ENCODE results near the gene MDC1.
"Not testable (repeated sequence)": the region's sequence is repeated elsewhere in the genome, so short reads cannot be mapped to it uniquely, and the experiment has no call there.

The MDC1 gene

DNA sequence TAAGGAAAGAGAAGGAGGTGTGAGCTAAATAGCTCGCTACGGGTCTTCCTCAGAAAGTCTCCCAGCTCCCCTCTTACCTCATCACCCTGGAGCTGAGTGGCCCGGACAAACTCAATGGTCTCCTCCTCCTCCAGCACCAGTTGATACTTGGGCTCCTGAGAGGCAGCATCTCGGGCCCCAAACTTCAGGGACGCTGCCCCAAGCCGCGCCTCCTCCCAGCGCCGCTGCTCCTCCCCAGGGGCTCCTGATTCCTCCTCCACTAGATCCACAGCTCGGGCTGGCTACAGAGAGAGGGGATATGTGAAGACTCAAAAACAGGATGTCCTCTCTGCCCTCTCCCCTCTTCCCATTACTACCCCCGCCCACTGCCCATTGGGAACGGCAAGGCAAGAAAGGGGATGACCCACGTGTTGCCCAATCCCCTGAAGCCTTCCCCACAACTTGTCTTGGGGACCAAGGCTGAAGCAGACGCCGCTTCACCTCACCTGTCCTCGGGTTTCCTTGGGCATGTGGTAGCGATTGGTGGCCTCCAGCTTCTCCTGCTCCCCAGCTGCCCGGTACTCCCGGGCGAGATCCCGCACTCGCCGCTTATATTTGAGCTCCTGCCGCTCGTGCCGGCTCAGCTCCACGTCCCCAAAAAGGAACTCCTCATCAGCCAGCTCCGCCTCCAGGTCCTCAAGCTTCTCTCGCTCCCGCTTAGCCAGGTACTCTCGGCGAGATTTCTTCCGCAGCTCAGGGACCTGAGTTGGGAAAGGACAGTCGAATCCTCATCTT lies 51.9 kb downstream of the MDC1 start:
- DNase-seq (ENCODE audit: low read depth) = no peak
- TF ChIP-seq, protein P1, sequence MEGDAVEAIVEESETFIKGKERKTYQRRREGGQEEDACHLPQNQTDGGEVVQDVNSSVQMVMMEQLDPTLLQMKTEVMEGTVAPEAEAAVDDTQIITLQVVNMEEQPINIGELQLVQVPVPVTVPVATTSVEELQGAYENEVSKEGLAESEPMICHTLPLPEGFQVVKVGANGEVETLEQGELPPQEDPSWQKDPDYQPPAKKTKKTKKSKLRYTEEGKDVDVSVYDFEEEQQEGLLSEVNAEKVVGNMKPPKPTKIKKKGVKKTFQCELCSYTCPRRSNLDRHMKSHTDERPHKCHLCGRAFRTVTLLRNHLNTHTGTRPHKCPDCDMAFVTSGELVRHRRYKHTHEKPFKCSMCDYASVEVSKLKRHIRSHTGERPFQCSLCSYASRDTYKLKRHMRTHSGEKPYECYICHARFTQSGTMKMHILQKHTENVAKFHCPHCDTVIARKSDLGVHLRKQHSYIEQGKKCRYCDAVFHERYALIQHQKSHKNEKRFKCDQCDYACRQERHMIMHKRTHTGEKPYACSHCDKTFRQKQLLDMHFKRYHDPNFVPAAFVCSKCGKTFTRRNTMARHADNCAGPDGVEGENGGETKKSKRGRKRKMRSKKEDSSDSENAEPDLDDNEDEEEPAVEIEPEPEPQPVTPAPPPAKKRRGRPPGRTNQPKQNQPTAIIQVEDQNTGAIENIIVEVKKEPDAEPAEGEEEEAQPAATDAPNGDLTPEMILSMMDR (IDR thresholded peaks at IDR 0.05; ENCODE audit: insufficient read depth, low read depth, low read length, missing control alignments) = no peak
- H3K4me3 ChIP-seq (ENCODE audit: low read depth, low read length) = no peak overlapping the region

DNA sequence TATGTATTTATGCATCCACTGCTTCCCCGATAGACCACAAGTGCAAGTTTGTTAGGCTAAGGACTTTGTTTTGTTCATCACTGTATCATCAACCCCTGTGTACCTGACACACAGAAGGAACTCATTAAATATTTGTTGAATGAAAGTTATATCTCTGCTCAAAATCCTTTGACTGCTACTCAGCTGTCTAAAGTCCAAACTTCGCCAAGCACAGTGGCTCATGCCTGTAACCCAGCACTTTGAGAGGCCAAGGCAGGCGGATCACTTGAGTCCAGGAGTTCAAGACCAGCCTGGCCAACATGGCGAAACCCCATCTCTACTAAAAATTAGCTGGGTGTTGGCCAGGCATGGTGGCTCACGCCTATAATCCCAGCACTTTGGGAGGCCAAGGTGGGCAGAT lies 59.2 kb downstream of the MDC1 start:
- not testable (repeated sequence) for H3K4me3 ChIP-seq (ENCODE audit: low read depth, low read length); DNase-seq (ENCODE audit: low read depth)

GRCh38 chr6:30657454-30657853 lies 59.6 kb downstream of the MDC1 start:
- DNase-seq (ENCODE audit: low read depth) = no peak
- TF ChIP-seq, protein P1 (IDR thresholded peaks at IDR 0.05; ENCODE audit: insufficient read depth, low read depth, low read length, missing control alignments) = no peak
- H3K4me3 ChIP-seq (ENCODE audit: low read depth, low read length) = no peak overlapping the region

DNA sequence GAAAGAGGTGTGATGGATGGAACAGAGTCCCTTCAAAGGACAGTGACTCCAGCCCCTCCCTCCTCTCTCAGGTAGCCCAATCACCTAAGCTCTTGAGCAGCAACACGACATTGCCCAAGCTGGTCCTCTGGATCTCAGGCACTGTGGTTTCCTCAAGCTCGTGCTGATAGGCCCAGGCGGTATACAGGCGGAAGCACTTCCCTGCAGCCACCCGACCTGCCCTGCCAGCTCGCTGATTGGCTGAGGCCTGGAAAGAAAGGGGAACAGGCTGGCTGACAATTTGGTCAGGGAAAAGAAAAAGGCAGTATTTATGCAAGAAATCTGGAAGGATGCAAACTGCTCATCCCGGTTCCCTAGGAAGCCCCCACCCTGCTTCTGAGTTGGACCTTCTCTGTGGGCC lies 60.6 kb downstream of the MDC1 start:
- no peak for DNase-seq (ENCODE audit: low read depth)
- no peak overlapping the region for H3K4me3 ChIP-seq (ENCODE audit: low read depth, low read length)
- TF ChIP-seq, protein P1 (IDR thresholded peaks at IDR 0.05; ENCODE audit: insufficient read depth, low read depth, low read length, missing control alignments) = no peak

- TF ChIP-seq, protein P1 (IDR thresholded peaks at IDR 0.05; ENCODE audit: insufficient read depth, low read depth, low read length, missing control alignments) = no peak
- DNase-seq (ENCODE audit: low read depth) = no peak
- H3K4me3 ChIP-seq (ENCODE audit: low read depth, low read length) = no peak overlapping the region
Observed at GRCh38 chr6:30655743-30656094, 61.4 kb downstream of the MDC1 start.

DNA sequence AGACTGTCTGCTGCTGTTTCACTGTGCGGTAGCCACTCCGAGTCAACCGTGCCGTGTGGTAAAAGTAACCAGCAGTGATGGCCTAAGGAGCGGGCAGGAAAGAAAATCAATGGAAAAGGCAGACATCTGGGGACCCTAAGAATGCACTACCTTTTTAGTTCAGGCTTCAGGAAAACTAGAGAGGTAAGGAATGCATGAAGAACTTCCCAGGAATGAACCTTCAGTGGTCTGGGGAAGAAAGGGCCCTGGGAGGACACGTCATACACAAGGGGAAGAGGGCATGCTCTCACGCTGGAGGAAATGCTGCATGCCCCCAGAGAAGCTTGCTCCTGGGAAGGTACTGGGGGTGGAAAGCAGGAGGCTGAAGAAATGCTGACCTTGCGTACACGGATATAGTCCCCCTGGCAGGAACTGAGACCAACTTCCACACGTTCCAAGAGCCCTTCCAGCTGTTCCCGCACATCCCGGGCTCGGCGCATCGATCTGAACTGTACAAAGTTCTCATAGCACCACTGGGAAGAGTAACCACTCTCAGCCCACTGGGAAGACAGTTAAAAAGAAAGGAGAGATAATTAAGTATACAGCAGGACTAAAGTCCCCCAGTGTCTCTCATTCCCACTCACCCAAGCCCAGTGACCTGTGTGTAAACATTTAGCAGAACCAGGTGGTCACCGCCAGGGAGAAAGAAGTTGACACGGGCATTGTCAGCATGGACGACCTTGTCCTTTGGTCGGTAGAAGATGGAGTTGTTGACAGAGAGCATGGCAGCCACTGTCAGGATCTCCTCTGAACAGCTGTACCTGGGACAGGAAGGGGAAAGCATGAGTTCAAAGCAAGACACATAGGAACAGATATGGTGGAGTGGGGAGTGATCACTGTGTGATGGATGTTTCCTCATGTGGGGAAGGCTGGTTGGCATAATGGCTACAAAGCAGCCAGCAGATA lies 62.0 kb downstream of the MDC1 start:
- TF ChIP-seq, protein P1 (IDR thresholded peaks at IDR 0.05; ENCODE audit: insufficient read depth, low read depth, low read length, missing control alignments) = no peak
- DNase-seq (ENCODE audit: low read depth) = no peak
- H3K4me3 ChIP-seq (ENCODE audit: low read depth, low read length) = no peak overlapping the region

DNA sequence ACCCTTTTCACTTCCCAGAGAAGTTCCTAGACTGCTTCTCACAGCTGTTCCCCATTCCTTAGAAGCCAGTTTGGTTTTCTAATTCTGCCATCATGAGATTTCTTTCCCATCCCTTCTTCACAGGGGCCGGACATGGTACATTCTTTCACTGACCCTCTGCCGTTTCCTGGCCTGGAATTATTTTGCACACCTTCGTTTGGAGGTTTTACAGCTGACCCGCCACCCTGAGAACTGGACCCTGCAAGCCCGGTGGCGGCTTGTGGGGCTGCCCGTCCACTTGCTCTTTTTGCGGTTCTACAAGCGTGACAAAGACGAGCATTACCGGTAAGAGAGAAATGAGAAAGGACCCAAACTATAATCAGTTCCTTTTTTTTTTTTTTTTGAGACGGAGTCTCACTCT lies 65.9 kb downstream of the MDC1 start:
- TF ChIP-seq, protein P1 (IDR thresholded peaks at IDR 0.05; ENCODE audit: insufficient read depth, low read depth, low read length, missing control alignments) = no peak
- no peak overlapping the region for H3K4me3 ChIP-seq (ENCODE audit: low read depth, low read length)
- no peak for DNase-seq (ENCODE audit: low read depth)

Measured in GM12865 (cell line).